Keratinocyte (primary cell): ENCODE results near the gene PGAP1. TPM values are rescaled to one million over a fixed set of nuclear protein-coding genes. Genes with fewer than 3 reads are reported as not detected.

ENCODE experiments used
- DNase-seq: peaks from one replicate; pipeline ENCODE4 v3.0.0-alpha.2; 2011; ENCODE audit warnings: low read depth, missing footprints, low spot score
- FAIRE-seq: peaks from 2 replicates; lab custom pipeline; 2011; peaks lifted over from hg19 to GRCh38; lab: Jason Lieb, UNC
- H2AFZ ChIP-seq: 2 replicates; pipeline ENCODE4 v1.6.0; 2012; ENCODE audit warnings: low read length, control low read depth, inconsistent platforms; ENCODE audit not compliant: control insufficient read depth
- H3K27ac ChIP-seq: 2 replicates; pipeline ENCODE4 v1.5.1; 2011; ENCODE audit warnings: low read length; ENCODE audit not compliant: control insufficient read depth, insufficient read depth
- H3K27me3 ChIP-seq: 3 replicates; pipeline ENCODE4 v1.6.0; 2011; ENCODE audit warnings: low read length; ENCODE audit not compliant: control insufficient read depth, insufficient read depth; ENCODE audit errors: extremely low read depth
- H3K36me3 ChIP-seq, 2 experiments: 2 replicates in 1 of 2; 3 replicates in 1 of 2; pipeline ENCODE4 v1.5.1; 2011; ENCODE audit warnings: low read length in 2 of 2, mild to moderate bottlenecking in 1 of 2; ENCODE audit not compliant: control insufficient read depth in 2 of 2, insufficient read depth in 2 of 2; ENCODE audit errors: extremely low read depth in 1 of 2
- H3K4me1 ChIP-seq: 3 replicates; pipeline ENCODE4 v1.5.1; 2011; ENCODE audit warnings: low read length; ENCODE audit not compliant: control insufficient read depth, insufficient read depth; ENCODE audit errors: extremely low read depth
- H3K4me2 ChIP-seq: 3 replicates; pipeline ENCODE4 v1.6.0; 2011; ENCODE audit warnings: low read depth, low read length; ENCODE audit not compliant: control insufficient read depth, insufficient read depth; ENCODE audit errors: extremely low read depth
- H3K4me3 ChIP-seq, 3 experiments: fragments of 200-600 bp in 1 of 3; sonication (generic) in 1 of 3; 2 replicates in 2 of 3; 3 replicates in 1 of 3; pipeline ENCODE4 v1.5.1; 2011 to 2016; ENCODE audit warnings: low read length in 3 of 3, mild to moderate bottlenecking in 3 of 3, control low read depth in 2 of 3, inconsistent platforms in 1 of 3, low read depth in 1 of 3, mixed read lengths in 1 of 3, mixed run types in 1 of 3, moderate library complexity in 1 of 3; ENCODE audit not compliant: control insufficient read depth in 2 of 3, insufficient read depth in 2 of 3; ENCODE audit errors: extremely low read depth in 1 of 3
- H3K79me2 ChIP-seq: 2 replicates; pipeline ENCODE4 v1.6.0; 2012; ENCODE audit warnings: low read length; ENCODE audit not compliant: control insufficient read depth, insufficient read depth
- H3K9ac ChIP-seq: 3 replicates; pipeline ENCODE4 v1.6.0; 2011; ENCODE audit warnings: low read length; ENCODE audit not compliant: control insufficient read depth, insufficient read depth; ENCODE audit errors: extremely low read depth
- H3K9me1 ChIP-seq: 3 replicates; pipeline ENCODE4 v1.6.0; 2011; ENCODE audit warnings: low read length; ENCODE audit not compliant: control insufficient read depth, insufficient read depth; ENCODE audit errors: extremely low read depth
- H3K9me3 ChIP-seq: 2 replicates; pipeline ENCODE4 v1.5.1; 2012; ENCODE audit warnings: low read depth, low read length; ENCODE audit not compliant: control insufficient read depth
- H4K20me1 ChIP-seq: 3 replicates; pipeline ENCODE4 v1.6.0; 2011; ENCODE audit warnings: low read length; ENCODE audit not compliant: control insufficient read depth, insufficient read depth; ENCODE audit errors: extremely low read depth
- EZH2 ChIP-seq: IDR thresholded peaks from one replicate; pipeline ENCODE4 v1.6.1; 2012; ENCODE audit warnings: inconsistent platforms, mild to moderate bottlenecking, low read length, moderate library complexity
- dilution Hi-C: fragments of 300-500 bp; cut with MboI; formaldehyde crosslinking; loops from one replicate; pipeline ENCODE4 v1.7.0; 2020; ENCODE audit warnings: low sequenced_read_pairs; ENCODE audit not compliant: extremely low pct_ligation_motif_present
- polyA plus RNA-seq, 5 experiments: library from polyadenylated mRNA; depleted of rRNA in 3 of 5; stranded (reverse) in 3 of 5; stranded (forward) in 1 of 5; unstranded in 1 of 5; fragments of >200 nt; gene quantifications; 1 replicate in 1 of 5; 2 replicates in 3 of 5; 3 replicates in 1 of 5; pipeline versions ENCODE4 v1.2.1 to v1.2.3, GENCODE V29; 2011 to 2012; ENCODE audit warnings: missing spikeins in 2 of 5, low read depth in 1 of 5, low replicate concordance in 1 of 5
- small RNA-seq, 3 experiments: library from RNA; depleted of rRNA; stranded (forward); fragments of <200 nt; gene quantifications; one replicate each; pipeline ENCODE3, GENCODE V24; 2012; ENCODE audit warnings: low read depth in 3 of 3, low replicate concordance in 1 of 3; ENCODE audit not compliant: insufficient read length in 3 of 3
- TF ChIP-seq, protein P1 (sequence below), 3 experiments: IDR thresholded peaks in 1 of 3; conservative IDR thresholded peaks in 1 of 3; optimal IDR thresholded peaks in 1 of 3; 2 replicates in 2 of 3; 3 replicates in 1 of 3; pipeline versions ENCODE3 to v1.5.1; 2011; ENCODE audit warnings: low read length in 3 of 3, mild to moderate bottlenecking in 3 of 3, moderate library complexity in 2 of 3, control low read depth in 1 of 3, inconsistent platforms in 1 of 3; ENCODE audit not compliant: insufficient read depth in 2 of 3; ENCODE audit errors: extremely low read depth in 1 of 3

Gene PGAP1
- polyA plus RNA-seq, 1 donor (not counting 4 experiments of a cell fraction or from before 2014, with no cell fraction given) = 7.1 TPM

GRCh38 chr2:196783431-196784094 is 142.9 kb downstream of the PGAP1 start:
- FAIRE-seq = peak; percentile 89
- H3K79me2 ChIP-seq = no peaks in the 10 kb centered on the region
- H3K9me3 ChIP-seq = no peaks in the 10 kb centered on the region
- no peak overlapping the region for H3K4me2 ChIP-seq
- H3K27ac ChIP-seq = no peak overlapping the region
- no peaks in the 10 kb centered on the region for H3K27me3 ChIP-seq
- no peaks in the 10 kb centered on the region for H3K9me1 ChIP-seq
- H3K36me3 ChIP-seq = peaks cover 12 to 19% of the 10 kb centered on the region in 2 experiments
- no peak overlapping the region for H3K4me3 ChIP-seq
- H4K20me1 ChIP-seq = no peaks in the 10 kb centered on the region
- H3K9ac ChIP-seq = no peak overlapping the region
- no peak for TF ChIP-seq EZH2
- TF ChIP-seq, protein P1, sequence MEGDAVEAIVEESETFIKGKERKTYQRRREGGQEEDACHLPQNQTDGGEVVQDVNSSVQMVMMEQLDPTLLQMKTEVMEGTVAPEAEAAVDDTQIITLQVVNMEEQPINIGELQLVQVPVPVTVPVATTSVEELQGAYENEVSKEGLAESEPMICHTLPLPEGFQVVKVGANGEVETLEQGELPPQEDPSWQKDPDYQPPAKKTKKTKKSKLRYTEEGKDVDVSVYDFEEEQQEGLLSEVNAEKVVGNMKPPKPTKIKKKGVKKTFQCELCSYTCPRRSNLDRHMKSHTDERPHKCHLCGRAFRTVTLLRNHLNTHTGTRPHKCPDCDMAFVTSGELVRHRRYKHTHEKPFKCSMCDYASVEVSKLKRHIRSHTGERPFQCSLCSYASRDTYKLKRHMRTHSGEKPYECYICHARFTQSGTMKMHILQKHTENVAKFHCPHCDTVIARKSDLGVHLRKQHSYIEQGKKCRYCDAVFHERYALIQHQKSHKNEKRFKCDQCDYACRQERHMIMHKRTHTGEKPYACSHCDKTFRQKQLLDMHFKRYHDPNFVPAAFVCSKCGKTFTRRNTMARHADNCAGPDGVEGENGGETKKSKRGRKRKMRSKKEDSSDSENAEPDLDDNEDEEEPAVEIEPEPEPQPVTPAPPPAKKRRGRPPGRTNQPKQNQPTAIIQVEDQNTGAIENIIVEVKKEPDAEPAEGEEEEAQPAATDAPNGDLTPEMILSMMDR (optimal IDR thresholded peaks at IDR 0.05 in 1 of 3, IDR thresholded peaks at IDR 0.05 in 1 of 3, conservative IDR thresholded peaks at IDR 0.05 in 1 of 3; ENCODE audit: extremely low read depth in 1 of 3, insufficient read depth in 2 of 3, low read length in 3 of 3) = no peak
- no peak for DNase-seq
- dilution Hi-C loops = no loop called here
- peaks cover 6% of the 10 kb centered on the region for H3K4me1 ChIP-seq
- no peak overlapping the region for H2AFZ ChIP-seq

Small RNAs within 50 kb of the gene (small RNA-seq; reads per million reads assigned to genes)
- 0 reads per million in 3 experiments for gene AC012486.1

Other genes with a start within 250 kb of the PGAP1 start
- gene GTF3C3, start 127.0 kb downstream of the PGAP1 start, polyA plus RNA-seq = 16.9 to 38.8 TPM (median 29.9 TPM) in 3 replicates
- gene C2orf66, start 117.4 kb downstream of the PGAP1 start, polyA plus RNA-seq = 0.32 to 2.9 TPM (median 2.2 TPM) in 3 replicates